Vagina (tissue), 2 donors: ENCODE data around the gene AP1S3.

Source experiments
- CTCF ChIP-seq, 3 experiments: fragments of 450-650 bp in 2 of 3; fragments of 200-600 bp in 1 of 3; sonication (generic) in 1 of 3; IDR thresholded peaks; one replicate each; pipeline ENCODE4 v1.5.1; 2017 to 2019; ENCODE audit warnings: antibody characterized with exemption in 3 of 3, mild to moderate bottlenecking in 2 of 3, moderate library complexity in 2 of 3
- POLR2A ChIP-seq, 2 donors: fragments of 450-650 bp; IDR thresholded peaks; one replicate each; pipeline ENCODE4 v1.6.1; 2017; ENCODE audit warnings: antibody characterized with exemption in 2 of 2, mild to moderate bottlenecking in 2 of 2, moderate library complexity in 2 of 2

GRCh38 chr2:223837287-223838061 lies at the start of gene AP1S3:
- TF ChIP-seq CTCF (IDR thresholded peaks at IDR 0.05) (no peak), POLR2A (IDR thresholded peaks at IDR 0.05) (no peak)
